Smooth muscle cell (in vitro differentiated cells): ENCODE measurements around the gene COMTD1. TPM values are rescaled to one million over a fixed set of nuclear protein-coding genes. Genes with fewer than 3 reads are reported as not detected.
"Not testable (repeated sequence)": the region's sequence is repeated elsewhere in the genome, so short reads cannot be mapped to it uniquely, and the experiment has no call there.

Experiments
- DNase-seq: peaks from one replicate; lab custom pipeline; 2025; ENCODE audit not compliant: unreplicated experiment; lab: John Stamatoyannopoulos, UW
- H2AFZ ChIP-seq: fragments of 200-600 bp; sonication (generic); 2 replicates; pipeline ENCODE4 v1.6.0; 2016; ENCODE audit warnings: antibody characterized with exemption, low read depth, mild to moderate bottlenecking
- H3F3A ChIP-seq: fragments of 200-600 bp; sonication (generic); 2 replicates; pipeline ENCODE4 v1.6.0; 2017; ENCODE audit warnings: antibody characterized with exemption, low read depth
- H3K27ac ChIP-seq: fragments of 200-600 bp; sonication (generic); 2 replicates; pipeline ENCODE4 v1.5.1; 2016; ENCODE audit warnings: low read depth, mild to moderate bottlenecking
- H3K27me3 ChIP-seq: fragments of 200-600 bp; sonication (generic); 2 replicates; pipeline ENCODE4 v1.6.1; 2016; ENCODE audit warnings: low read depth, mild to moderate bottlenecking
- H3K36me3 ChIP-seq: fragments of 200-600 bp; sonication (generic); 2 replicates; pipeline ENCODE4 v1.5.1; 2016; ENCODE audit warnings: low read depth
- H3K4me1 ChIP-seq: fragments of 200-600 bp; sonication (generic); 2 replicates; pipeline ENCODE4 v1.5.1; 2016; ENCODE audit warnings: low read depth
- H3K4me2 ChIP-seq: fragments of 200-600 bp; sonication (generic); 2 replicates; pipeline ENCODE4 v1.6.0; 2016; ENCODE audit warnings: mild to moderate bottlenecking
- H3K4me3 ChIP-seq: fragments of 200-600 bp; sonication (generic); 2 replicates; pipeline ENCODE4 v1.5.1; 2016; ENCODE audit warnings: mild to moderate bottlenecking
- H3K79me2 ChIP-seq: fragments of 200-600 bp; sonication (generic); 2 replicates; pipeline ENCODE4 v1.6.0; 2016; ENCODE audit warnings: low read depth, mild to moderate bottlenecking
- H3K9ac ChIP-seq: fragments of 200-600 bp; sonication (generic); 2 replicates; pipeline ENCODE4 v1.6.0; 2016; ENCODE audit warnings: low read depth
- H3K9me3 ChIP-seq: fragments of 200-600 bp; sonication (generic); replicated peaks from 2 replicates; pipeline ENCODE4 v1.5.1; 2016; ENCODE audit warnings: low read depth
- H4K20me1 ChIP-seq: fragments of 200-600 bp; sonication (generic); 2 replicates; pipeline ENCODE4 v1.6.0; 2016; ENCODE audit warnings: low read depth
- WGBS: methylation state at CpG from one replicate; pipeline ENCODE4 v1.1.7; 2016; ENCODE audit warnings: low lambda C conversion rate; 5-methylcytosine and 5-hydroxymethylcytosine counted together
- polyA plus RNA-seq: library from polyadenylated mRNA; unstranded; fragments of >200 nt; fragmentation: Nextera tagmentation; extraction: Ambion mirVana; gene quantifications from 2 replicates; pipeline ENCODE4 v1.2.1, GENCODE V29; 2016
- total RNA-seq: library from RNA; depleted of rRNA; stranded (reverse); fragments of >200 nt; gene quantifications from 2 replicates; pipeline ENCODE4 v1.2.3, GENCODE V29; 2014
- TF ChIP-seq, protein P1 (sequence below): fragments of 200-600 bp; sonication (generic); IDR thresholded peaks from 2 replicates; pipeline ENCODE4 v1.5.1; 2017; ENCODE audit warnings: borderline replicate concordance, mild to moderate bottlenecking, antibody characterized with exemption; ENCODE audit not compliant: insufficient read depth, poor library complexity, severe bottlenecking

The COMTD1 gene
- total and polyA plus RNA-seq, 2 experiments from 2014 or later = 8.4 to 18.7 TPM

DNA sequence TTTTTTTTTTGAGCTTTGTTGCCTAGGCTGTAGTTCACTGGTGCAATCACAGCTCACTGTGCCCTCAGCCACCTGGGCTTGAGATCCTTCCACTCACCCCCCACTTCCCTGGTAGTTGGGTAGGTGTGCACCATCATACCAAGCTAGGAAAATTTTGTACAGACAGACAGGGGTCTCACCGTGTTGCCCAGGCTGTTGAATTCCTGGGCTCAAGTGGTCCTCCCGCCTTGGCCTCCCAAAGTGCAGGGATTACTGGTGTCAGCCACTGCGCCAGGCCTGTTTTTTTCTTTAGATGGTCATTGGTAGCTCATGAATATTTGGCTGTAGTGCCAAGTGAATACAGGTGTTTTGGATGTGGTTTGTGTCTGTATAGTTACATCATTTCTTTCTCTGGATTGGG is 7.5 kb downstream of the COMTD1 start:
- Histone ChIP-seq H3F3A (peaks cover 62% of the 10 kb centered on the region), H3K9ac (no peak overlapping the region), H3K4me3 (no peak overlapping the region), H4K20me1 (peaks cover 85% of the 10 kb centered on the region), H3K9me3 (no peaks in the 10 kb centered on the region), H3K36me3 (no peaks in the 10 kb centered on the region), H3K79me2 (peaks cover 64% of the 10 kb centered on the region), H2AFZ (no peak overlapping the region), H3K27ac (peak overlapping the region; percentile 93), H3K4me1 (peaks cover 46% of the 10 kb centered on the region), H3K4me2 (no peak overlapping the region), H3K27me3 (no peaks in the 10 kb centered on the region)
- DNase-seq = no peak
- TF ChIP-seq, protein P1, sequence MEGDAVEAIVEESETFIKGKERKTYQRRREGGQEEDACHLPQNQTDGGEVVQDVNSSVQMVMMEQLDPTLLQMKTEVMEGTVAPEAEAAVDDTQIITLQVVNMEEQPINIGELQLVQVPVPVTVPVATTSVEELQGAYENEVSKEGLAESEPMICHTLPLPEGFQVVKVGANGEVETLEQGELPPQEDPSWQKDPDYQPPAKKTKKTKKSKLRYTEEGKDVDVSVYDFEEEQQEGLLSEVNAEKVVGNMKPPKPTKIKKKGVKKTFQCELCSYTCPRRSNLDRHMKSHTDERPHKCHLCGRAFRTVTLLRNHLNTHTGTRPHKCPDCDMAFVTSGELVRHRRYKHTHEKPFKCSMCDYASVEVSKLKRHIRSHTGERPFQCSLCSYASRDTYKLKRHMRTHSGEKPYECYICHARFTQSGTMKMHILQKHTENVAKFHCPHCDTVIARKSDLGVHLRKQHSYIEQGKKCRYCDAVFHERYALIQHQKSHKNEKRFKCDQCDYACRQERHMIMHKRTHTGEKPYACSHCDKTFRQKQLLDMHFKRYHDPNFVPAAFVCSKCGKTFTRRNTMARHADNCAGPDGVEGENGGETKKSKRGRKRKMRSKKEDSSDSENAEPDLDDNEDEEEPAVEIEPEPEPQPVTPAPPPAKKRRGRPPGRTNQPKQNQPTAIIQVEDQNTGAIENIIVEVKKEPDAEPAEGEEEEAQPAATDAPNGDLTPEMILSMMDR = no peak
- whole genome bisulfite sequencing = 91% methylated on average over 3 of the region's 3 CpGs

DNA sequence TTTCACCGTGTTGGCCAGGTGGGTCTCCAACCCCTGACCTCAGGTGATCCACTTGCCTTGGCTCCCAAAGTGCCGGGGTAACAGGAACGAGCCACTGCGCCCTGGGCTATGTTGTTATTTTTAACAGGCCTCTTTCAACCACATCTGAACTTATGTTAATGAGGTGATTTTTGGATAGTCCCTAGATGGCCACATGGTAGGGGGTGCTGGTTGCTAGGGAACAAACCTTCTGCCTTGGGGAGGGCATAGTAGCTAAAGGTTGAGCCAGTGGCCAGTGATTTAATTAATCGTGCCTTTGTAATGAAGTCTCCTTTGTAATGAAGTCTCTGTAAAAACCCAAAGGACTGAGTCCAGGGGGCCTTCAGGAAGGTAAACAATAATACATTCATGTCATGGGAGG is 9.1 kb downstream of the COMTD1 start:
- Histone ChIP-seq H3K36me3 (no peaks in the 10 kb centered on the region), H3K4me2 (no peak overlapping the region), H3K27ac (peak overlapping the region; percentile 93), H3K9ac (no peak overlapping the region), H3K9me3 (no peaks in the 10 kb centered on the region), H2AFZ (no peak overlapping the region), H3K4me3 (no peak overlapping the region), H4K20me1 (peaks cover 100% of the 10 kb centered on the region), H3K27me3 (no peaks in the 10 kb centered on the region), H3K79me2 (peaks cover 80% of the 10 kb centered on the region), H3K4me1 (peaks cover 47% of the 10 kb centered on the region), H3F3A (peaks cover 55% of the 10 kb centered on the region)
- 73% methylated on average over 5 of the region's 5 CpGs for WGBS
- no peak for DNase-seq
- TF ChIP-seq, protein P1 = no peak

DNA sequence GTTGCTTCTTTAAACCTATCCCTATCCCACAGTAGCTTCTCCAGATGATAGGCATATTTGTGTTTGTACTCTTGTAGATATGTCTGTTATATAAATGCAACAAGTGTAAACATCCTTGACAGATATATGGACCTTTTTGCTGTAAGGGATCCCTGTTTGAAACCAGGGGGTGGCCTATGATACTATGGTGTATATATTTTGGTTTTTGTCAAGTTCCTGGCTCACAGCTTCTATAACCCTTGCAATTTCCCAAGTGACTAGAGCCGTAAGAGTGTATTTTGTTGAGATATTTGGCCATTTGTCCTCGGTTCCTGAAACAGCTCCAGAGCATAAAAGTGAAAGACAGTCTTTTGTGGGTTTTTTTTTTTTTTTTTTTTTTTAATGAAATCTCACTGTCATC is 9.7 kb downstream of the COMTD1 start:
- no peak overlapping the region for H3K4me3 ChIP-seq
- no peaks in the 10 kb centered on the region for H3K27me3 ChIP-seq
- H4K20me1 ChIP-seq = peaks cover 100% of the 10 kb centered on the region
- H3K79me2 ChIP-seq = peaks cover 86% of the 10 kb centered on the region
- H3K4me2 ChIP-seq = peak overlapping the region; percentile 55
- peak overlapping the region; percentile 63 for H3K9ac ChIP-seq
- peaks cover 58% of the 10 kb centered on the region for H3F3A ChIP-seq
- peaks cover 47% of the 10 kb centered on the region for H3K4me1 ChIP-seq
- no peak overlapping the region for H2AFZ ChIP-seq
- TF ChIP-seq, protein P1 = no peak
- no peaks in the 10 kb centered on the region for H3K9me3 ChIP-seq
- H3K36me3 ChIP-seq = no peaks in the 10 kb centered on the region
- no peak for DNase-seq
- WGBS = 85% methylated on average over 2 of the region's 2 CpGs
- peak overlapping the region; percentile 93 for H3K27ac ChIP-seq

DNA sequence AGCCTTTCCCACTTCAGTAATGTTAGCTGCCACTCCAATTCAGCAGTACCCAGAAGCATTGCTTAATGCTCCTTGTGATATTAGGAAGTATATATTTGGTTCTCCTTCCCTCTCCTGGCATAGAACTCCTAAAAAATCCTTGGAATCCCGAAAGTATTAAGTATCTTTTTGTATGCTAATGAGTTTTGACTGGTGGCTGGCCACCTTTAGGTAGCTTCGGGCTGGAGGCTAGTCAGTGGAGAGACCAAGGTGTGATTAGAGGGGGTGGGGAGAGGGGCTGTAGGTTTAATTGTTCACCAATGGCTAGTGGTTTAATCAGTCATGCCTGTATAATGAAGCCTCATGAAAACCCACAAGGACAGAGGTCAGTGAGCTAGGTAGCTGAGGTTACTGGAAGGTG is 12.2 kb downstream of the COMTD1 start:
- no peak overlapping the region for H2AFZ ChIP-seq
- peaks cover 98% of the 10 kb centered on the region for H3K79me2 ChIP-seq
- TF ChIP-seq, protein P1 = no peak
- DNase-seq = no peak
- H3K4me2 ChIP-seq = no peak overlapping the region
- H3K27me3 ChIP-seq = no peaks in the 10 kb centered on the region
- H3K36me3 ChIP-seq = peaks cover 6% of the 10 kb centered on the region
- no peak overlapping the region for H3K4me3 ChIP-seq
- H3K27ac ChIP-seq = peak overlapping the region; percentile 93
- WGBS = 50% methylated on average over 2 of the region's 2 CpGs
- H3K9me3 ChIP-seq = no peaks in the 10 kb centered on the region
- peaks cover 48% of the 10 kb centered on the region for H3F3A ChIP-seq
- peaks cover 97% of the 10 kb centered on the region for H4K20me1 ChIP-seq
- H3K9ac ChIP-seq = peak overlapping the region; percentile 4
- H3K4me1 ChIP-seq = peaks cover 37% of the 10 kb centered on the region

DNA sequence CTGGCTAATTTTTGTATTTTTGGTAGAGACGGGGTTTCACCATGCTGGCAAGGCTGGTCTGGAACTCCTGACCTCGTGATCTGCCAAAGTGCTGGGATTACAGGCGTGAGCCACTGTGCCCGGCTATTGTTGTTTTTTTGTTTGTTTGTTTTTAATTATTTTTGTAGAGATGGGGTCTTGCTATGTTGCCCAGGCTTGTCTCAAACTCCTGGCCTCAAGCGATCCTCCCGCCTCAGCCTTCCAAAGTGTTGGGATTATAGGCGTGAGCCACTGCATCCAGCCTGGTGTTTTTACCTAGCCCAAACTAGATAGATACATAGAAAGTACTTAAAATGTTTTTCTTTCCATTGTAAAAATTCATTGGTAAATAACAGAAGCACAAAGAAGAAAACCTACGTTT is 14.3 kb downstream of the COMTD1 start:
- Histone ChIP-seq H4K20me1 (peaks cover 97% of the 10 kb centered on the region), H3F3A (peaks cover 37% of the 10 kb centered on the region), H3K79me2 (peaks cover 98% of the 10 kb centered on the region), H3K4me1 (peaks cover 28% of the 10 kb centered on the region), H3K36me3 (peaks cover 17% of the 10 kb centered on the region)
- H3K27ac ChIP-seq, H3K9me3 ChIP-seq, H3K4me3 ChIP-seq, H2AFZ ChIP-seq, H3K27me3 ChIP-seq, H3K9ac ChIP-seq, H3K4me2 ChIP-seq, DNase-seq: not testable (repeated sequence)
- 98% methylated on average over 8 of the region's 8 CpGs for WGBS
